ENCODE measurements around the gene ZNF57.

DNA sequence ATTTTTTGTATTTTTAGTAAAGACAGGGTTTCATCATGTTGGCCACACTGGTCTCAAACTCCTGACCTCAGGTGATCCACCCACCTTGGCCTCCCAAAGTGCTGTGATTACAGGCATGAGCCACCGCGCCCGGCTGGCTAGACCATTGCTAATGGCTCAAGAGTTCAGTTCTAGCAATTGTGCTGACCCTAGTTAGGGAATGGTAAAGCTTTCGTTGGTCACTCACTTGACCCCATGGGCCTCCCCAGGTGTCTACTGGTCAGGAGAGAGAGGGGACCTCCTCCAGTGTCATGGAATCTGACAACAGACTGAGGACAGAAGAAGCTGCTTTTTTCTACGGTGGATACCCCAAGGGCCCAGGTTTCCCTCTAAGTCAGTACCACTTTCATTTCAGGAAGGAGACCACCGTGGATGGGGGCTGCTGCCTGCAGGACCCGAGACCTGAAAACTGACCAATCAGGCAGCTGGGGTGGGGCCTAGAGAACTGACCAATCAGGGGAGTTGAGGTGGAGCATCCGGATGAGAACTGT lies 34.2 kb upstream of the ZNF57 start:
- TF ChIP-seq, protein P1, sequence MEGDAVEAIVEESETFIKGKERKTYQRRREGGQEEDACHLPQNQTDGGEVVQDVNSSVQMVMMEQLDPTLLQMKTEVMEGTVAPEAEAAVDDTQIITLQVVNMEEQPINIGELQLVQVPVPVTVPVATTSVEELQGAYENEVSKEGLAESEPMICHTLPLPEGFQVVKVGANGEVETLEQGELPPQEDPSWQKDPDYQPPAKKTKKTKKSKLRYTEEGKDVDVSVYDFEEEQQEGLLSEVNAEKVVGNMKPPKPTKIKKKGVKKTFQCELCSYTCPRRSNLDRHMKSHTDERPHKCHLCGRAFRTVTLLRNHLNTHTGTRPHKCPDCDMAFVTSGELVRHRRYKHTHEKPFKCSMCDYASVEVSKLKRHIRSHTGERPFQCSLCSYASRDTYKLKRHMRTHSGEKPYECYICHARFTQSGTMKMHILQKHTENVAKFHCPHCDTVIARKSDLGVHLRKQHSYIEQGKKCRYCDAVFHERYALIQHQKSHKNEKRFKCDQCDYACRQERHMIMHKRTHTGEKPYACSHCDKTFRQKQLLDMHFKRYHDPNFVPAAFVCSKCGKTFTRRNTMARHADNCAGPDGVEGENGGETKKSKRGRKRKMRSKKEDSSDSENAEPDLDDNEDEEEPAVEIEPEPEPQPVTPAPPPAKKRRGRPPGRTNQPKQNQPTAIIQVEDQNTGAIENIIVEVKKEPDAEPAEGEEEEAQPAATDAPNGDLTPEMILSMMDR (conservative IDR thresholded peaks at IDR 0.05; ENCODE audit: low read length), result no peak
- no peak for TF ChIP-seq EZH2phosphoT487 (IDR thresholded peaks at IDR 0.05; ENCODE audit: borderline replicate concordance, low read depth, low read length)
